Upper lobe of left lung (tissue), 6 donors: ENCODE data around the gene PSAP. TPM values are rescaled to one million over a fixed set of nuclear protein-coding genes. Genes with fewer than 3 reads are reported as not detected.

Experiments
- ATAC-seq, 2 donors: fragments of 200-7000 bp; cut with Tn5 transposase; one replicate each; pipeline ENCODE4 v1.9.1; 2022; ENCODE audit warnings: mild to moderate bottlenecking in 2 of 2, moderate library complexity in 2 of 2; ENCODE audit not compliant: low FRiP score in 2 of 2
- DNase-seq, 2 donors: peaks; one replicate each; pipeline ENCODE4 v3.0.0-alpha.2; 2019 to 2020
- H3K27ac ChIP-seq, 4 donors: fragments of 200-600 bp; sonication (generic); one replicate each; pipeline ENCODE4 v1.5.1; 2016 to 2019
- H3K27me3 ChIP-seq, 4 donors: fragments of 200-600 bp; sonication (generic); one replicate each; pipeline ENCODE4 v1.5.1; 2017 to 2019
- H3K36me3 ChIP-seq, 4 donors: fragments of 200-600 bp; sonication (generic); one replicate each; pipeline ENCODE4 v1.5.1; 2016 to 2019
- H3K4me1 ChIP-seq, 4 donors: fragments of 200-600 bp; sonication (generic); one replicate each; pipeline ENCODE4 v1.5.1; 2018 to 2019
- H3K4me3 ChIP-seq, 4 donors: fragments of 200-600 bp; sonication (generic); one replicate each; pipeline ENCODE4 v1.5.1; 2017 to 2019; ENCODE audit warnings: mild to moderate bottlenecking in 2 of 4, moderate library complexity in 1 of 4
- H3K9me3 ChIP-seq, 4 donors: fragments of 200-600 bp; sonication (generic); one replicate each; pipeline ENCODE4 v1.5.1; 2018 to 2019
- CTCF ChIP-seq, 6 experiments: fragments of 450-650 bp in 4 of 6; fragments of 200-600 bp in 2 of 6; sonication (generic) in 2 of 6; IDR thresholded peaks; one replicate each; pipeline ENCODE4 v1.5.1; 2016 to 2019; ENCODE audit warnings: antibody characterized with exemption in 6 of 6
- EP300 ChIP-seq, 4 donors: sonication (generic); formaldehyde crosslinking; IDR thresholded peaks; one replicate each; pipeline ENCODE4 v1.5.1; 2017; ENCODE audit warnings: antibody characterized with exemption in 4 of 4, control low read depth in 2 of 4
- POLR2A ChIP-seq, 4 donors: fragments of 450-650 bp; IDR thresholded peaks; one replicate each; pipeline ENCODE4 v1.5.1; 2016 to 2017; ENCODE audit warnings: antibody characterized with exemption in 4 of 4, mild to moderate bottlenecking in 2 of 4
- POLR2AphosphoS5 ChIP-seq, 2 donors: sonication (generic); formaldehyde crosslinking; IDR thresholded peaks; one replicate each; pipeline ENCODE4 v1.5.1; 2017; ENCODE audit warnings: antibody characterized with exemption in 2 of 2
- WGBS, 2 donors: methylation state at CpG; one replicate each; pipeline ENCODE4 v1.1.5; 2017 to 2018; 5-methylcytosine and 5-hydroxymethylcytosine counted together
- total RNA-seq, 6 donors: library from RNA; depleted of rRNA in 4 of 6; stranded (reverse); fragments of >200 nt in 4 of 6; gene quantifications; one replicate each; pipeline versions ENCODE4 v1.1.0 to v1.2.1, GENCODE V29; 2016 to 2021
- donor health status: DM: no; HTN: no; CAD: no; lungs with moderate emphysema.
- donor health status: DM: no; HTN: yes; CAD: no; lungs with severe emphysema.

The PSAP gene
- total RNA-seq, 6 donors from 2014 or later = 776 to 2,056 (median 1,236) TPM

GRCh38 chr10:71799608-71800453, 51.2 kb downstream of the PSAP start:
- DNase-seq = no peak
- Histone ChIP-seq H3K4me3 (no peak overlapping the region), H3K4me1 (no peaks in the 10 kb centered on the region), H3K27ac (no peak overlapping the region), H3K9me3 (no peaks in the 10 kb centered on the region), H3K36me3 (no peaks in the 10 kb centered on the region), H3K27me3 (no peaks in the 10 kb centered on the region)
- TF ChIP-seq EP300 (IDR thresholded peaks at IDR 0.05) (no peak), POLR2AphosphoS5 (IDR thresholded peaks at IDR 0.05) (no peak), POLR2A (IDR thresholded peaks at IDR 0.05) (no peak), CTCF (IDR thresholded peaks at IDR 0.05) (no peak)
- no peak for ATAC-seq
- WGBS, 2 donors = 61 to 69% methylated on average over 2 to 3 of the region's 3 CpGs

- no peaks in the 10 kb centered on the region for H3K4me1 ChIP-seq
- WGBS, 2 donors = 58 to 75% methylated on average over 4 to 10 of the region's 10 CpGs
- no peaks in the 10 kb centered on the region for H3K36me3 ChIP-seq
- ATAC-seq (no peak), DNase-seq (no peak)
- no peaks in the 10 kb centered on the region for H3K27me3 ChIP-seq
- H3K9me3 ChIP-seq = no peaks in the 10 kb centered on the region
- no peak overlapping the region for H3K4me3 ChIP-seq
- TF ChIP-seq EP300 (IDR thresholded peaks at IDR 0.05) = no peak
- no peak overlapping the region for H3K27ac ChIP-seq
These were observed 51.9 kb downstream of the PSAP start for GRCh38 chr10:71799112-71799511.

- 73 to 84% methylated on average over 3 to 6 of the region's 6 CpGs for WGBS, 2 donors
- ATAC-seq (no peak), DNase-seq (no peak)
- Histone ChIP-seq H3K27ac (no peak overlapping the region), H3K36me3 (no peaks in the 10 kb centered on the region), H3K27me3 (no peaks in the 10 kb centered on the region), H3K4me3 (no peak overlapping the region), H3K4me1 (no peaks in the 10 kb centered on the region), H3K9me3 (no peaks in the 10 kb centered on the region)
- TF ChIP-seq EP300 (IDR thresholded peaks at IDR 0.05) (no peak), POLR2AphosphoS5 (IDR thresholded peaks at IDR 0.05) (no peak), CTCF (IDR thresholded peaks at IDR 0.05) (no peak), POLR2A (IDR thresholded peaks at IDR 0.05) (no peak)
These were observed 52.8 kb downstream of the PSAP start for GRCh38 chr10:71798308-71798624.

- Histone ChIP-seq H3K4me3 (no peak overlapping the region), H3K4me1 (no peaks in the 10 kb centered on the region), H3K27me3 (no peaks in the 10 kb centered on the region), H3K9me3 (no peaks in the 10 kb centered on the region), H3K27ac (no peak overlapping the region), H3K36me3 (no peaks in the 10 kb centered on the region)
- TF ChIP-seq POLR2A (IDR thresholded peaks at IDR 0.05) = no peak
- peak in 1 of 2 donors; percentile 32 for ATAC-seq
- 56 to 66% methylated on average over 7 to 10 of the region's 10 CpGs for WGBS, 2 donors
- no peak for DNase-seq
These were observed 53.3 kb downstream of the PSAP start for GRCh38 chr10:71797533-71798307.

- TF ChIP-seq POLR2AphosphoS5 (IDR thresholded peaks at IDR 0.05) = no peak
- no peak for TF ChIP-seq EP300 (IDR thresholded peaks at IDR 0.05)
- TF ChIP-seq POLR2A (IDR thresholded peaks at IDR 0.05) = no peak
- no peak for TF ChIP-seq CTCF (IDR thresholded peaks at IDR 0.05)
- H3K27me3 ChIP-seq = no peaks in the 10 kb centered on the region
- DNase-seq = no peak
These were observed 54.2 kb downstream of the PSAP start for GRCh38 chr10:71796749-71797405.

More at GRCh38 chr10:71796749-71797405, 54.2 kb downstream of the PSAP start:
- Histone ChIP-seq H3K4me1 (no peaks in the 10 kb centered on the region), H3K27ac (no peak overlapping the region), H3K36me3 (no peaks in the 10 kb centered on the region), H3K4me3 (no peak overlapping the region), H3K9me3 (no peaks in the 10 kb centered on the region)
- 75 to 86% methylated on average over 4 to 7 of the region's 7 CpGs for WGBS, 2 donors
- no peak for ATAC-seq
